Cardiac atrium fibroblast (primary cell): ENCODE results near the gene GART. TPM values are rescaled to one million over a fixed set of nuclear protein-coding genes. Genes with fewer than 3 reads are reported as not detected.

Experiments
- total RNA-seq: library from RNA; depleted of rRNA; stranded (reverse); fragments of >200 nt; gene quantifications from 2 replicates; pipeline ENCODE4 v1.2.3, GENCODE V29; 2015

The GART gene
- 52.7 and 57.0 TPM in 2 replicates for total RNA-seq

GRCh38 chr21:33541756-33542639 lies at the start of gene GART:
GART (minus strand) TSS chr21:33542117; CDS start chr21:33539315, 2,802 bp downstream.

GRCh38 chr21:33588485-33589335 lies 46.8 kb upstream of the GART start, which contains the start of gene DONSON:
DONSON (minus strand) TSS chr21:33588684; CDS start chr21:33588641, 43 bp downstream.

GRCh38 chr21:33542640-33543504 lies 955 bp upstream of the GART start, which contains the start of gene SON:
SON (plus strand) TSS chr21:33543038; CDS start chr21:33543093, 55 bp downstream.

GRCh38 chr21:33491373-33492102 lies 50.4 kb downstream of the GART start, which contains the start of gene DNAJC28:
DNAJC28 (minus strand) TSS chr21:33491716; CDS start chr21:33489393, 2,323 bp downstream.

GRCh38 chr21:33479679-33480480 lies 62.0 kb downstream of the GART start, which contains the start of gene TMEM50B:
TMEM50B (minus strand) TSS chr21:33479974; CDS start chr21:33468885, 11,089 bp downstream.

Other genes starting within 250 kb of the GART start
- gene IFNAR1, start 217.1 kb downstream of the GART start, total RNA-seq, result 16.2 and 24.5 TPM in 2 replicates
- 56.3 and 72.7 TPM in 2 replicates for gene IFNGR2, start 138.7 kb downstream of the GART start, total RNA-seq
- gene TMEM50B, start 62.1 kb downstream of the GART start, total RNA-seq, result 20.3 and 20.4 TPM in 2 replicates
- gene DNAJC28, start 50.4 kb downstream of the GART start, total RNA-seq, result 0.72 and 0.81 TPM in 2 replicates
- 73.8 and 89.7 TPM in 2 replicates for gene SON, start 921 bp upstream of the GART start, total RNA-seq
- 7.9 and 15.2 TPM in 2 replicates for gene DONSON, start 46.6 kb upstream of the GART start, total RNA-seq
- 11.9 and 22.2 TPM in 2 replicates for gene CRYZL1, start 99.6 kb upstream of the GART start, total RNA-seq
- 62.9 and 117 TPM in 2 replicates for gene ITSN1, start 100.4 kb upstream of the GART start, total RNA-seq